HG03457 (cell line): ENCODE data around the gene OR4K17.
"Not testable (repeated sequence)": the region's sequence is repeated elsewhere in the genome, so short reads cannot be mapped to it uniquely, and the experiment has no call there.

Experiments
- ATAC-seq: cut with Tn5 transposase; IDR thresholded peaks from one replicate; pipeline ENCODE4 v1.9.1; 2021; ENCODE audit warnings: moderate number of reproducible peaks; ENCODE audit not compliant: unreplicated experiment

Gene OR4K17

GRCh38 chr14:20110438-20110837 lies at the start of gene OR4K17:
OR4K17 (plus strand) TSS chr14:20110739; CDS start chr14:20117500, 6,761 bp downstream.
- no peak for ATAC-seq

GRCh38 chr14:20092050-20092449 lies 18.5 kb upstream of the OR4K17 start:
- ATAC-seq: no peak

GRCh38 chr14:20093442-20093841 lies 17.1 kb upstream of the OR4K17 start:
- ATAC-seq: no peak

- not testable (repeated sequence) for ATAC-seq
These were observed 11.4 kb upstream of the OR4K17 start for GRCh38 chr14:20098926-20099770.

GRCh38 chr14:20112321-20112720 lies 1.8 kb downstream of the OR4K17 start:
- ATAC-seq: no peak

GRCh38 chr14:20116748-20117147 lies 6.2 kb downstream of the OR4K17 start:
- ATAC-seq: no peak

- ATAC-seq: no peak
These were observed 8.3 kb downstream of the OR4K17 start for GRCh38 chr14:20118795-20119194.

GRCh38 chr14:20138520-20138919 lies 28.0 kb downstream of the OR4K17 start, which contains the start of gene OR4N5:
OR4N5 (plus strand) TSS chr14:20138820; CDS start chr14:20143736, 4,916 bp downstream.
- ATAC-seq: no peak

GRCh38 chr14:20143911-20144310 lies 33.4 kb downstream of the OR4K17 start:
- ATAC-seq: no peak

GRCh38 chr14:20144820-20145219 lies 34.3 kb downstream of the OR4K17 start:
- ATAC-seq: no peak

GRCh38 chr14:20164462-20164861 lies 53.9 kb downstream of the OR4K17 start:
- ATAC-seq: no peak

GRCh38 chr14:20167091-20167490 lies 56.6 kb downstream of the OR4K17 start:
- ATAC-seq: no peak

- ATAC-seq: not testable (repeated sequence)
These were observed 59.3 kb downstream of the OR4K17 start for GRCh38 chr14:20169852-20170251.
